Hepatocyte (in vitro differentiated cells): ENCODE data around the gene ERBB4. TPM values are rescaled to one million over a fixed set of nuclear protein-coding genes. Genes with fewer than 3 reads are reported as not detected.
"Not testable (repeated sequence)": the region's sequence is repeated elsewhere in the genome, so short reads cannot be mapped to it uniquely, and the experiment has no call there.

Source experiments
- DNase-seq: peaks from one replicate; pipeline ENCODE4 v3.0.0-alpha.2; 2016; ENCODE audit warnings: low spot score
- H2AFZ ChIP-seq: fragments of 200-600 bp; sonication (generic); 2 replicates; pipeline ENCODE4 v1.6.0; 2016; ENCODE audit warnings: antibody characterized with exemption, mild to moderate bottlenecking
- H3K27ac ChIP-seq: fragments of 200-600 bp; sonication (generic); 2 replicates; pipeline ENCODE4 v1.5.1; 2016; ENCODE audit warnings: mild to moderate bottlenecking
- H3K27me3 ChIP-seq: fragments of 200-600 bp; sonication (generic); 2 replicates; pipeline ENCODE4 v1.6.1; 2016
- H3K36me3 ChIP-seq: fragments of 200-600 bp; sonication (generic); replicated peaks from 2 replicates; pipeline ENCODE4 v1.5.1; 2016; ENCODE audit warnings: low read depth; ENCODE audit not compliant: insufficient read depth
- H3K4me1 ChIP-seq: fragments of 200-600 bp; sonication (generic); 2 replicates; pipeline ENCODE4 v1.5.1; 2016; ENCODE audit warnings: mild to moderate bottlenecking, moderate library complexity; ENCODE audit not compliant: insufficient read depth
- H3K4me2 ChIP-seq: fragments of 200-600 bp; sonication (generic); 2 replicates; pipeline ENCODE4 v1.6.0; 2016
- H3K4me3 ChIP-seq: fragments of 200-600 bp; sonication (generic); 2 replicates; pipeline ENCODE4 v1.5.1; 2016; ENCODE audit warnings: mild to moderate bottlenecking
- H3K79me2 ChIP-seq: fragments of 200-600 bp; sonication (generic); 2 replicates; pipeline ENCODE4 v1.6.0; 2017; ENCODE audit warnings: mild to moderate bottlenecking
- H3K9me2 ChIP-seq: fragments of 200-600 bp; sonication (generic); replicated peaks from 2 replicates; pipeline ENCODE4 v1.6.0; 2017; ENCODE audit warnings: mild to moderate bottlenecking; ENCODE audit not compliant: insufficient read depth
- H3K9me3 ChIP-seq: fragments of 200-600 bp; sonication (generic); 2 replicates; pipeline ENCODE4 v1.5.1; 2016; ENCODE audit warnings: low read depth, mild to moderate bottlenecking
- H4K20me1 ChIP-seq: fragments of 200-600 bp; sonication (generic); 2 replicates; pipeline ENCODE4 v1.6.0; 2016; ENCODE audit warnings: mild to moderate bottlenecking; ENCODE audit not compliant: insufficient read depth, poor library complexity, severe bottlenecking
- EZH2 ChIP-seq: fragments of 200-600 bp; sonication (generic); IDR thresholded peaks from 2 replicates; pipeline ENCODE4 v1.6.1; 2016; ENCODE audit warnings: antibody characterized with exemption, mild to moderate bottlenecking, borderline replicate concordance
- EZH2phosphoT487 ChIP-seq: fragments of 200-600 bp; sonication (generic); IDR thresholded peaks from one replicate; pipeline ENCODE4 v1.6.1; 2018; ENCODE audit warnings: antibody characterized with exemption, mild to moderate bottlenecking, low read depth, moderate library complexity; ENCODE audit not compliant: unreplicated experiment, severe bottlenecking
- WGBS: methylation state at CpG from one replicate; pipeline ENCODE4 v1.1.6; 2016; ENCODE audit warnings: low lambda C conversion rate; ENCODE audit errors: missing lambda C conversion rate; 5-methylcytosine and 5-hydroxymethylcytosine counted together
- polyA plus RNA-seq: library from polyadenylated mRNA; unstranded; fragments of >200 nt; fragmentation: Nextera tagmentation; extraction: Ambion mirVana; gene quantifications from 2 replicates; pipeline ENCODE4 v1.2.1, GENCODE V29; 2016
- total RNA-seq: library from RNA; depleted of rRNA; stranded (reverse); fragments of >200 nt; gene quantifications from 2 replicates; pipeline ENCODE4 v1.2.3, GENCODE V29; 2014
- TF ChIP-seq, protein P1 (sequence below): fragments of 200-600 bp; sonication (generic); IDR thresholded peaks from 2 replicates; pipeline ENCODE4 v1.5.1; 2016; ENCODE audit warnings: antibody characterized with exemption, mild to moderate bottlenecking; ENCODE audit not compliant: poor library complexity

The ERBB4 gene
- total and polyA plus RNA-seq, 2 experiments from 2014 or later = 3.4 to 3.9 TPM

GRCh38 chr2:211611061-211611518 is 927.5 kb downstream of the ERBB4 start:
- no peak overlapping the region for H2AFZ ChIP-seq
- no peak for TF ChIP-seq EZH2
- no peak for TF ChIP-seq EZH2phosphoT487
- TF ChIP-seq, protein P1, sequence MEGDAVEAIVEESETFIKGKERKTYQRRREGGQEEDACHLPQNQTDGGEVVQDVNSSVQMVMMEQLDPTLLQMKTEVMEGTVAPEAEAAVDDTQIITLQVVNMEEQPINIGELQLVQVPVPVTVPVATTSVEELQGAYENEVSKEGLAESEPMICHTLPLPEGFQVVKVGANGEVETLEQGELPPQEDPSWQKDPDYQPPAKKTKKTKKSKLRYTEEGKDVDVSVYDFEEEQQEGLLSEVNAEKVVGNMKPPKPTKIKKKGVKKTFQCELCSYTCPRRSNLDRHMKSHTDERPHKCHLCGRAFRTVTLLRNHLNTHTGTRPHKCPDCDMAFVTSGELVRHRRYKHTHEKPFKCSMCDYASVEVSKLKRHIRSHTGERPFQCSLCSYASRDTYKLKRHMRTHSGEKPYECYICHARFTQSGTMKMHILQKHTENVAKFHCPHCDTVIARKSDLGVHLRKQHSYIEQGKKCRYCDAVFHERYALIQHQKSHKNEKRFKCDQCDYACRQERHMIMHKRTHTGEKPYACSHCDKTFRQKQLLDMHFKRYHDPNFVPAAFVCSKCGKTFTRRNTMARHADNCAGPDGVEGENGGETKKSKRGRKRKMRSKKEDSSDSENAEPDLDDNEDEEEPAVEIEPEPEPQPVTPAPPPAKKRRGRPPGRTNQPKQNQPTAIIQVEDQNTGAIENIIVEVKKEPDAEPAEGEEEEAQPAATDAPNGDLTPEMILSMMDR = no peak
- no peak overlapping the region for H3K4me3 ChIP-seq
- no peaks in the 10 kb centered on the region for H3K36me3 ChIP-seq
- WGBS = 92% methylated on average over 6 of the region's 6 CpGs
- H3K9me3 ChIP-seq = no peaks in the 10 kb centered on the region
- no peak overlapping the region for H3K27ac ChIP-seq
- no peak overlapping the region for H3K4me2 ChIP-seq
- H3K9me2 ChIP-seq = no peaks in the 10 kb centered on the region
- H3K4me1 ChIP-seq = no peaks in the 10 kb centered on the region
- H4K20me1 ChIP-seq = no peaks in the 10 kb centered on the region
- H3K27me3 ChIP-seq = no peaks in the 10 kb centered on the region
- no peaks in the 10 kb centered on the region for H3K79me2 ChIP-seq
- DNase-seq = no peak

DNA sequence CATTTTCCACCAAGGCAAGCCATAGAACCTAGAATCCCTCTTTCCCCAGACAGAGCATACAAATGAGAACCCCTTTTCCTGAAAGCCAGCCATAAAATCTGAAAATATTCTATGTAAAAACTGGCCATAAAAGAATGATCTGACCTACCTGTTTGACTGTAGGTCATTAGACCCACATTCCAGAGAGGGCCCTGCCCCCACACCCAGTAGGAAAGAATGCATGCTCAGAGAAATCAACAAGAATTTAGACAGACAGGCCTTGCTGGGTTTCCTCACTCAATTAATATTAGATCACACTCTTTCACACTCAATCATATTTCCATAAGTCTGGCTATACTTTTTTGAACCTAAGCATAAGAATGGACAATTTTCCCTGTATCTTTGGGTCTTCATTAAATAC is 929.5 kb downstream of the ERBB4 start:
- H3K9me2 ChIP-seq = no peaks in the 10 kb centered on the region

DNA sequence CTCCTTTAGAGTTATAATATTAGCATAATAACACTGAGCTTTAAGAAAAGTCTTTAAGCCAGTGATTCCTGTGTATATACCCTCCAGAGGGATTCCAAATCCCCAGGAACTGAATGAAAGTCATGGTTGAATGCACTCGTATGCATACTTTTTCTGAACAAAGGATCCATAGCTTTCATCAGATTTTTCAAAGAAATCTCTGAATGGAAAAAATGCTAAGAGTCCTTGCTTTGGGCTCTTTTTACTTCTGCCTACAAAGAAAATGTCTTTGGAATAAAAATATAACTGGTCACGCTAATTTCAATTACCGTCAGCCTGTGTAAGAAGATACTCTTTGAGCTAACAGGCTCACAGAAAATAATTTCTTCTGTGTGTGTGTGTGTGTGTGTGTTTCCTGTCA is 939.5 kb downstream of the ERBB4 start:
- no peak overlapping the region for H3K4me2 ChIP-seq
- H2AFZ ChIP-seq = no peak overlapping the region
- H3K4me1 ChIP-seq = no peaks in the 10 kb centered on the region
- TF ChIP-seq EZH2 = no peak
- TF ChIP-seq, protein P1 = no peak
- no peak for TF ChIP-seq EZH2phosphoT487
- 60% methylated on average over 3 of the region's 3 CpGs for WGBS
- H3K4me3 ChIP-seq = no peak overlapping the region
- H4K20me1 ChIP-seq = no peaks in the 10 kb centered on the region
- no peak overlapping the region for H3K27ac ChIP-seq
- H3K9me3 ChIP-seq = no peaks in the 10 kb centered on the region
- H3K27me3 ChIP-seq = no peaks in the 10 kb centered on the region
- no peaks in the 10 kb centered on the region for H3K36me3 ChIP-seq
- H3K9me2 ChIP-seq = no peaks in the 10 kb centered on the region
- H3K79me2 ChIP-seq = no peaks in the 10 kb centered on the region
- DNase-seq = no peak

More for the DNA sequence above, 929.5 kb downstream of the ERBB4 start:
- Histone ChIP-seq H3K79me2 (no peaks in the 10 kb centered on the region), H3K27ac (no peak overlapping the region), H3K4me1 (no peaks in the 10 kb centered on the region), H3K9me3 (no peaks in the 10 kb centered on the region), H4K20me1 (no peaks in the 10 kb centered on the region), H3K36me3 (no peaks in the 10 kb centered on the region), H3K4me3 (no peak overlapping the region), H2AFZ (no peak overlapping the region), H3K27me3 (no peaks in the 10 kb centered on the region), H3K4me2 (no peak overlapping the region)
- DNase-seq = peak; percentile 8
- TF ChIP-seq EZH2phosphoT487 (no peak), EZH2 (no peak)
- TF ChIP-seq, protein P1 = no peak

GRCh38 chr2:211598238-211598637 is 940.4 kb downstream of the ERBB4 start:
- H2AFZ ChIP-seq = no peak overlapping the region
- 49% methylated on average over 2 of the region's 2 CpGs for WGBS
- no peak for TF ChIP-seq EZH2
- TF ChIP-seq, protein P1 = no peak
- no peak for TF ChIP-seq EZH2phosphoT487

GRCh38 chr2:211592006-211592405 is 946.6 kb downstream of the ERBB4 start:
- H3K27me3 ChIP-seq, H3K36me3 ChIP-seq, H3K9me2 ChIP-seq, H3K27ac ChIP-seq, H3K4me1 ChIP-seq, H4K20me1 ChIP-seq, H3K4me3 ChIP-seq, H3K79me2 ChIP-seq, DNase-seq, H3K9me3 ChIP-seq: not testable (repeated sequence)
- Histone ChIP-seq H3K4me2 (peak overlapping the region; percentile 69), H2AFZ (peak overlapping the region; percentile 4)
- 7% methylated on average over 12 of the region's 12 CpGs for WGBS

More at GRCh38 chr2:211598238-211598637, 940.4 kb downstream of the ERBB4 start:
- H3K9me3 ChIP-seq = no peaks in the 10 kb centered on the region
- DNase-seq = no peak
- H3K4me3 ChIP-seq = no peak overlapping the region
- H3K27ac ChIP-seq = no peak overlapping the region
- no peaks in the 10 kb centered on the region for H4K20me1 ChIP-seq
- no peaks in the 10 kb centered on the region for H3K4me1 ChIP-seq
- H3K79me2 ChIP-seq = no peaks in the 10 kb centered on the region
- no peaks in the 10 kb centered on the region for H3K36me3 ChIP-seq
- H3K9me2 ChIP-seq = no peaks in the 10 kb centered on the region
- H3K4me2 ChIP-seq = no peak overlapping the region
- H3K27me3 ChIP-seq = no peaks in the 10 kb centered on the region
